Psoas muscle (tissue), 8 donors: Measurements from ENCODE around the gene SRRM2. TPM values are rescaled to one million over a fixed set of nuclear protein-coding genes. Genes with fewer than 3 reads are reported as not detected.
A peak's percentile ranks its signal among the peaks of the same experiment; 100 is the strongest.
"Not testable (repeated sequence)": the region's sequence is repeated elsewhere in the genome, so short reads cannot be mapped to it uniquely, and the experiment has no call there.

Source experiments
- ATAC-seq, 4 donors: fragments of 200-7000 bp; cut with Tn5 transposase; one replicate each; pipeline ENCODE4 v1.9.1; 2020; ENCODE audit warnings: moderate library complexity in 3 of 4, mild to moderate bottlenecking in 2 of 4
- DNase-seq, 2 donors: peaks; one replicate each; pipeline ENCODE4 v3.0.0-alpha.2; 2020
- H3K27ac ChIP-seq: fragments of 200-600 bp; one replicate; pipeline ENCODE4 v1.8.0; 2022
- H3K27me3 ChIP-seq, 3 donors: fragments of 200-600 bp in 1 of 3; one replicate each; pipeline versions ENCODE4 v1.6.1 to v1.8.0; 2013 to 2022; ENCODE audit warnings: low read length in 2 of 3, mild to moderate bottlenecking in 2 of 3, moderate library complexity in 1 of 3; ENCODE audit not compliant: insufficient read depth in 3 of 3
- H3K36me3 ChIP-seq, 2 donors: fragments of 200-600 bp in 1 of 2; one replicate each; pipeline versions ENCODE4 v1.6.1 to v1.8.0; 2013 to 2022; ENCODE audit warnings: low read depth in 1 of 2, mild to moderate bottlenecking in 1 of 2, moderate library complexity in 1 of 2; ENCODE audit not compliant: insufficient read depth in 1 of 2
- H3K4me1 ChIP-seq: fragments of 200-600 bp; one replicate; pipeline ENCODE4 v1.8.0; 2022
- H3K4me3 ChIP-seq: fragments of 200-600 bp; one replicate; pipeline ENCODE4 v1.8.0; 2022; ENCODE audit warnings: mild to moderate bottlenecking
- H3K9me3 ChIP-seq: fragments of 200-600 bp; one replicate; pipeline ENCODE4 v1.8.0; 2022
- WGBS, 3 donors: extraction: QIAGEN DNeasy Blood & Tissue Kit; methylation state at CpG; one replicate each; pipeline versions ENCODE4 v1.1.6 to v1.1.7; 2013; 5-methylcytosine and 5-hydroxymethylcytosine counted together
- intact Hi-C, 2 donors: fragments of 100-400 bp; cut with DNase I; formaldehyde crosslinking; loops; one replicate each; pipeline versions ENCODE4 v1.11.0 to v1.14.2; 2022
- polyA plus RNA-seq, 3 donors: library from polyadenylated mRNA; stranded (reverse); fragments of 200-250 nt; gene quantifications; one replicate each; pipeline ENCODE4 v1.2.3, GENCODE V29; 2013
- total RNA-seq, 4 donors: library from RNA; stranded (reverse); fragmentation: NEBNext Ultra II Directional in 2 of 4; extraction: Animal tissue kit (Norgen Biotek cat#: 25700) in 2 of 4; gene quantifications; one replicate each; pipeline versions ENCODE4 v1.2.1 to v1.2.4, GENCODE V29; 2021 to 2023
- TF ChIP-seq, protein P1 (sequence below): fragments of 200-600 bp; IDR thresholded peaks from one replicate; pipeline ENCODE4 v1.8.0; 2022; ENCODE audit warnings: antibody characterized with exemption
- donor health status: healthy with polysubstance abuse.
- donor health status: DM: no; HTN: no; CAD: no; lungs with moderate emphysema.
- donor health status: Bipolar disorder and iron deficiency.
- donor health status: healthy.
- donor health status: DM: yes; HTN: yes; CAD: no.
- donor health status: DM: no; HTN: no; CAD: no.
- donor health status: DM: no; HTN: no; CAD: no.
- donor health status: DM: yes; HTN: yes; CAD: no.

SRRM2 gene
- total and polyA plus RNA-seq, 7 donors: 183 to 413 (median 277) TPM

DNA sequence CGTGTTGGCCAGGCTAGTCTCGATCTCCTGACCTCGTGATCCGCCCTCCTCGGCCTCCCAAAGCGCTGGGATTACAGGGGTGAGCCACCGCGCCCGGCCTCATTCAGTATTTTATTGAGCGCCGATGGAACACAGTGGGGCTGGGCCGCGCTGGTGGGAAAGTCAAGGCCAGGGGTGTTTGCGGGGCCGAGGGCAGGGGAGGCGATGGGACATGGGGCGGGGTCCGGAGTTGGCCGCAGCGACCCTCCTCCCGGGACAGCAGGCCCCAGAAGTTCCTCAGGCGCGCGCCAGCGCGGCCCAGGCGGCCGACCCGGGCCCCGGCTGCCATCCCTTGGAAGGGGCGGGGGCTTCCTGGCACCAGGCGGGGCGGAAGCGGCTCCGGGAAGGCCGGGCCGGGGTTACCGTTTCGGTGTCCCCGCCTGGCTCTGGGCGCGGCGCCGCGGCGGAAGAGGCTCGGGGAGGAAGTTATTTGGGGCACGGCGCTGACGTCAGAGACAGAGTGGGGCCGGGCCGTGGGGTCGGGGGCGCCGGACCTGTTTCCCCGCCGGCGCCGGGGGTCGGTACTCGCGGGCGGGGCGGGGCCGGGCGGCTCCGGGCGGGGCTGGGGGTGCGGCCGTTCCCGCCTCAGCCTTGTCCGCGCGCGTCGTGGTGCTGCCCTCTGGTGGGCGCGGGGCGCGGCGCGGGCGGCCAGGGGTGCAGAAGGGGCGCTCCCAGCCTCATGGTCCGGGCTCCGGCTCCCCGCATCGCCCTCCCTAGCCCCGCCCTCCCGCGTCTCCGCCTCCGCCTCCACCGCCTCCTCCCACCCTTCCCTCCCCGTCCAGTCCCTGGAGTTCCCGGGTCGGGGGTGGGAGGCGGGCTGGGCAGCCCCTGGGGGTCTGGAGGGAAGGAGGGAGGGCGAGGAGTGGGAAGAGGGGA, 31.5 kb upstream of the SRRM2 start:
- 3 to 6% (median 4%) methylated on average over 44 to 99 of the region's 99 CpGs for WGBS, 3 donors
- H3K4me1 ChIP-seq: peaks cover 18% of the 10 kb centered on the region
- H3K4me3 ChIP-seq: peak overlapping the region; percentile 63
- TF ChIP-seq, protein P1, sequence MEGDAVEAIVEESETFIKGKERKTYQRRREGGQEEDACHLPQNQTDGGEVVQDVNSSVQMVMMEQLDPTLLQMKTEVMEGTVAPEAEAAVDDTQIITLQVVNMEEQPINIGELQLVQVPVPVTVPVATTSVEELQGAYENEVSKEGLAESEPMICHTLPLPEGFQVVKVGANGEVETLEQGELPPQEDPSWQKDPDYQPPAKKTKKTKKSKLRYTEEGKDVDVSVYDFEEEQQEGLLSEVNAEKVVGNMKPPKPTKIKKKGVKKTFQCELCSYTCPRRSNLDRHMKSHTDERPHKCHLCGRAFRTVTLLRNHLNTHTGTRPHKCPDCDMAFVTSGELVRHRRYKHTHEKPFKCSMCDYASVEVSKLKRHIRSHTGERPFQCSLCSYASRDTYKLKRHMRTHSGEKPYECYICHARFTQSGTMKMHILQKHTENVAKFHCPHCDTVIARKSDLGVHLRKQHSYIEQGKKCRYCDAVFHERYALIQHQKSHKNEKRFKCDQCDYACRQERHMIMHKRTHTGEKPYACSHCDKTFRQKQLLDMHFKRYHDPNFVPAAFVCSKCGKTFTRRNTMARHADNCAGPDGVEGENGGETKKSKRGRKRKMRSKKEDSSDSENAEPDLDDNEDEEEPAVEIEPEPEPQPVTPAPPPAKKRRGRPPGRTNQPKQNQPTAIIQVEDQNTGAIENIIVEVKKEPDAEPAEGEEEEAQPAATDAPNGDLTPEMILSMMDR: peak; percentile 87
- no peaks in the 10 kb centered on the region for H3K36me3 ChIP-seq
- no peaks in the 10 kb centered on the region for H3K9me3 ChIP-seq
- peak; percentile 86 to 92 for DNase-seq
- H3K27ac ChIP-seq: peak overlapping the region; percentile 53
- ATAC-seq: peak; percentile 79 to 89 (median 86)
- intact Hi-C loops: loop anchor here in 1 of 2 donors (10.0 kb wide), 1 partner anchor 144 kb away; no protein-coding TSS in a partner anchor
- H3K27me3 ChIP-seq: peaks cover 0 to 7% (median 0%) of the 10 kb centered on the region in 3 donors

DNA sequence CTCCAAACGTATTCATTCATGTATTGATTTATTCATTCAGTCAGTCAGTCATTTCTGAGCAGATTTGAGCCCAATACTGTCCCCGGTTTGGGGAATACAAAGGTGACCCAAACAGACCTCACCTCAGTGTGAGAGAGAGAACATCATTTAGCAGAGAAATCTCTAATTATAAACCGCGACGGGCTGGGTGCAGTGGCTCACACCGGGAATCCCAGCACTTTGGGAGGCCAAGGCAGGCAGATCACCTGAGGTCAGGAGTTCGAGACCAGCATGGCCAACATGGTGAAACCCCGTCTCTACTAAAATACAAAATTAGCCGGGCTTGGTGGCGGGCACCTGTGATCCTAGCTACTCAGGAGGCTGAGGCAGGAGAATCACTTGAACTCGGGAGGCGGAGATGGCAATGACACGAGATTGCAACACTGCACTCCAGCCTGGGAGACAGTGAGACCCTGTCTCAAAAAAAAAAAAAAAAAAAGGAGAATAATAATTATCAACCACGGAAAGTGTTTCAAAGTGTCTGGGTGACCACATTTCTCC, 30.7 kb upstream of the SRRM2 start:
- peak overlapping the region; percentile 53 for H3K27ac ChIP-seq
- ATAC-seq, H3K36me3 ChIP-seq, H3K27me3 ChIP-seq, DNase-seq, H3K9me3 ChIP-seq: not testable (repeated sequence)
- peaks cover 18% of the 10 kb centered on the region for H3K4me1 ChIP-seq
- 38 to 45% (median 41%) methylated on average over 14 of the region's 14 CpGs for WGBS, 3 donors
- intact Hi-C loops: loop anchor here in 1 of 2 donors (10.0 kb wide), 1 partner anchor 143 kb away; no protein-coding TSS in a partner anchor
- H3K4me3 ChIP-seq: peak overlapping the region; percentile 63

DNA sequence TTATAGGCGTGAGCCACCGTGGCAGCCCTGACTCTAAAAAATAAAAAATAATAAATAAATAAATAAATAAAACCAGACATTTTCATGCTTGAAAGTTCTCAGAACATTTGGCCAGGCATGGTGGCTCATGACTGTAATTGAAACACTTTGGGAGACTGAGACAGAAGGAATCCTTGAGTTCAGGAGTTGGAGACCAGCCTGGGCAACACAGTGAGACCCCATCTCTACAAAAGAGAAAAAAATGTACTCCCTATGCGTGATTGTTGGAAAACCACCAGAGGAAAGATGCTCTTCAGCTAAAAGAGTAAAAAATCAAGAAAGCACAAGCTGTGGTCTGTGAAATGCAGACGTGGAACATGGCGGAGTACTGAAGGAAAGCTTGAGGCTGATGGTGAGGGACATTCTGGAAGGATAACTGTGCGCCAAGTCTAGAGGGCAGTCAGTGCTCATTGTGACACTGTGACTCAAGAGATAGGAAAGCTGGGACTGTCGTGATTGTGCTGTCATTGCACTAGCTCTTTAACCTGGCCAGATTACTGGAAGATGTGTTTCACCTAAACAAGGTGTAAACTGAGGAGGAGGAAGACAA, 28.3 kb upstream of the SRRM2 start:
- H3K27me3 ChIP-seq: peaks cover 0 to 7% (median 0%) of the 10 kb centered on the region in 3 donors
- H3K36me3 ChIP-seq: no peaks in the 10 kb centered on the region
- H3K9me3 ChIP-seq: no peaks in the 10 kb centered on the region
- no peak overlapping the region for H3K4me3 ChIP-seq
- TF ChIP-seq, protein P1: no peak
- no peak overlapping the region for H3K27ac ChIP-seq
- no peak for ATAC-seq
- WGBS, 3 donors: 74 to 82% (median 76%) methylated on average over 7 of the region's 7 CpGs
- intact Hi-C loops: loop anchor here in 1 of 2 donors (10.0 kb wide), 1 partner anchor 141 kb away; no protein-coding TSS in a partner anchor
- H3K4me1 ChIP-seq: peaks cover 13% of the 10 kb centered on the region
- DNase-seq: no peak

DNA sequence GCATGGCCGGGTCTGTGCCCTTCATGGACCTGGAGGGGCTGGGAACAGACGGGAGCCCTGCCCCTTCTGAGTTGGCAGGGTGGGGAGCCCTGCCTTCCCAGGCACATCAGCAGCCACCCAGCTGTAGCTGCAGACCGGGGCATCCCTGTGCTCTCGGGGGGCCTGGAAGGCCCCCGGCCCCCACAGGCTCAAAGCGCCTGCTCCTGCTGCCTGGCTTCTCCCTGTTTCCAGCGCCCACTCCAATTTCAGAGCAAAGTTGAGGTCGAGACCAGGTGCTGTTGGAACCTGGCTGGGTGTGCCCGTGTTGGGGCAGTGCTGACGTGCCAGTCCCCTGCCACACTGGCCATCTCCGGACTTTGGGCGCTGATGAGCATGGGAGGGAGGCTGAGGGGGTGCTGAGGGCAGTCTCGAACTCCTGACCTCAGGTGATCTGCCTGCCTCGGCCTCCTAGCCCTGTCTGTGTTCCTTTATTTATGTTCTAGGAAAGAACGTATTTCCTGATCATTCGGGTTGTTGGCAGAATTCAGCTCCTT, 27.6 kb upstream of the SRRM2 start:
- Histone ChIP-seq H3K27ac (no peak overlapping the region), H3K4me3 (no peak overlapping the region), H3K36me3 (no peaks in the 10 kb centered on the region), H3K4me1 (peaks cover 6% of the 10 kb centered on the region), H3K9me3 (no peaks in the 10 kb centered on the region), H3K27me3 (peaks cover 0 to 7% (median 0%) of the 10 kb centered on the region in 3 donors)
- TF ChIP-seq, protein P1: no peak
- no peak for ATAC-seq
- WGBS, 3 donors: 61% methylated on average over 16 of the region's 16 CpGs
- DNase-seq: no peak
- intact Hi-C loops: loop anchor here in 1 of 2 donors (10.0 kb wide), 1 partner anchor 140 kb away; no protein-coding TSS in a partner anchor
